GM23248 (cell line): Measurements from ENCODE around the gene IFI27L1. TPM values are rescaled to one million over a fixed set of nuclear protein-coding genes. Genes with fewer than 3 reads are reported as not detected.
"Not testable (repeated sequence)": the region's sequence is repeated elsewhere in the genome, so short reads cannot be mapped to it uniquely, and the experiment has no call there.

Experiments used
- DNase-seq: peaks from one replicate; pipeline ENCODE4 v3.0.0-alpha.2; 2015
- H2AFZ ChIP-seq: fragments of 200-600 bp; sonication (generic); 2 replicates; pipeline ENCODE4 v1.6.1; 2016; ENCODE audit warnings: antibody characterized with exemption
- H3F3A ChIP-seq: fragments of 200-600 bp; sonication (generic); 2 replicates; pipeline ENCODE4 v1.6.1; 2016; ENCODE audit warnings: mild to moderate bottlenecking, antibody characterized with exemption, mixed run types; ENCODE audit not compliant: insufficient read depth
- H3K27ac ChIP-seq: fragments of 200-600 bp; sonication (generic); 2 replicates; pipeline ENCODE4 v1.5.1; 2016; ENCODE audit warnings: mild to moderate bottlenecking
- H3K27me3 ChIP-seq: fragments of 200-600 bp; sonication (generic); replicated peaks from 2 replicates; pipeline ENCODE4 v1.6.1; 2016; ENCODE audit warnings: mild to moderate bottlenecking; ENCODE audit not compliant: insufficient read depth
- H3K36me3 ChIP-seq: fragments of 200-600 bp; sonication (generic); 2 replicates; pipeline ENCODE4 v1.6.1; 2016; ENCODE audit warnings: low read depth, mild to moderate bottlenecking
- H3K4me1 ChIP-seq: fragments of 200-600 bp; sonication (generic); 2 replicates; pipeline ENCODE4 v1.6.1; 2016; ENCODE audit warnings: mild to moderate bottlenecking; ENCODE audit not compliant: insufficient read depth
- H3K4me2 ChIP-seq: fragments of 200-600 bp; sonication (generic); one replicate; pipeline ENCODE4 v1.6.1; 2016; ENCODE audit warnings: mild to moderate bottlenecking; ENCODE audit not compliant: unreplicated experiment
- H3K4me3 ChIP-seq: fragments of 200-600 bp; sonication (generic); 2 replicates; pipeline ENCODE4 v1.5.1; 2016; ENCODE audit warnings: mild to moderate bottlenecking
- H3K79me2 ChIP-seq: fragments of 200-600 bp; sonication (generic); 2 replicates; pipeline ENCODE4 v1.6.1; 2016; ENCODE audit warnings: mild to moderate bottlenecking; ENCODE audit not compliant: insufficient read depth
- H3K9ac ChIP-seq: fragments of 200-600 bp; sonication (generic); 2 replicates; pipeline ENCODE4 v1.6.1; 2016; ENCODE audit warnings: mild to moderate bottlenecking
- H3K9me2 ChIP-seq: fragments of 200-600 bp; sonication (generic); 2 replicates; pipeline ENCODE4 v1.6.1; 2016; ENCODE audit warnings: mixed run types, mild to moderate bottlenecking, moderate library complexity; ENCODE audit not compliant: insufficient read depth
- H3K9me3 ChIP-seq: fragments of 200-600 bp; sonication (generic); one replicate; pipeline ENCODE4 v1.6.1; 2017; ENCODE audit warnings: low read depth
- H4K20me1 ChIP-seq: fragments of 200-600 bp; sonication (generic); 2 replicates; pipeline ENCODE4 v1.6.0; 2016; ENCODE audit not compliant: insufficient read depth
- EZH2 ChIP-seq: fragments of 200-600 bp; sonication (generic); IDR thresholded peaks from 2 replicates; pipeline ENCODE4 v1.6.1; 2018; ENCODE audit warnings: antibody characterized with exemption, mild to moderate bottlenecking; ENCODE audit not compliant: insufficient read depth, poor library complexity, severe bottlenecking
- EZH2phosphoT487 ChIP-seq: fragments of 200-600 bp; sonication (generic); IDR thresholded peaks from 2 replicates; pipeline ENCODE4 v1.6.1; 2018; ENCODE audit warnings: antibody characterized with exemption, moderate library complexity, mild to moderate bottlenecking, low read depth; ENCODE audit not compliant: insufficient read depth
- WGBS, 2 experiments: methylation state at CpG; one replicate each; pipeline ENCODE4 v1.1.6; 2015 to 2017; ENCODE audit warnings: low lambda C conversion rate in 2 of 2, low coverage in 1 of 2; ENCODE audit errors: missing lambda C conversion rate in 2 of 2; 5-methylcytosine and 5-hydroxymethylcytosine counted together
- in situ Hi-C: fragments of 300-500 bp; cut with MboI; formaldehyde crosslinking; loops from 2 replicates; pipeline ENCODE4 v1.15.0; 2020
- polyA plus RNA-seq: library from polyadenylated mRNA; unstranded; fragments of >200 nt; fragmentation: Nextera tagmentation; extraction: Ambion mirVana; gene quantifications from 2 replicates; pipeline ENCODE4 v1.2.1, GENCODE V29; 2016
- total RNA-seq: library from RNA; depleted of rRNA; stranded (reverse); fragments of >200 nt; shearing (Covaris generic); gene quantifications from 2 replicates; pipeline ENCODE4 v1.2.3, GENCODE V29; 2014

The IFI27L1 gene
- total and polyA plus RNA-seq, 2 experiments from 2014 or later: 13.5 to 32.6 TPM

- Histone ChIP-seq H3K9me2 (no peaks in the 10 kb centered on the region), H3K4me3 (no peak overlapping the region), H3K79me2 (peaks cover 99% of the 10 kb centered on the region), H3K4me2 (no peak overlapping the region), H3K36me3 (peaks cover 13% of the 10 kb centered on the region; the same call in 1 of the 2 replicates), H2AFZ (no peak overlapping the region), H3K27me3 (no peaks in the 10 kb centered on the region), H3K9me3 (peaks cover 3% of the 10 kb centered on the region), H3K27ac (no peak overlapping the region), H3F3A (peaks cover 16% of the 10 kb centered on the region; the same call in 1 of the 2 replicates), H3K9ac (no peak overlapping the region), H4K20me1 (peaks cover 35% of the 10 kb centered on the region), H3K4me1 (peaks cover 18% of the 10 kb centered on the region)
- in situ Hi-C loops: no loop called here
- 85 to 90% methylated on average over 8 of the region's 8 CpGs for WGBS, 2 experiments
- TF ChIP-seq EZH2 (no peak), EZH2phosphoT487 (no peak)
- DNase-seq: no peak
These were observed 14.9 kb upstream of the IFI27L1 start for GRCh38 chr14:94066089-94066676.

- H2AFZ ChIP-seq, H3K4me1 ChIP-seq, H3K9ac ChIP-seq, H3K4me2 ChIP-seq, H3K9me3 ChIP-seq, DNase-seq, H3K27ac ChIP-seq, H3F3A ChIP-seq, H3K4me3 ChIP-seq, in situ Hi-C loops, H3K9me2 ChIP-seq, H3K27me3 ChIP-seq: not testable (repeated sequence)
- 83% methylated on average over 3 of the region's 3 CpGs for WGBS, 2 experiments
- Histone ChIP-seq H3K36me3 (peaks cover 29% of the 10 kb centered on the region), H4K20me1 (peaks cover 36% of the 10 kb centered on the region), H3K79me2 (peaks cover 100% of the 10 kb centered on the region)
These were observed 9.0 kb upstream of the IFI27L1 start for GRCh38 chr14:94072076-94072475.

DNA sequence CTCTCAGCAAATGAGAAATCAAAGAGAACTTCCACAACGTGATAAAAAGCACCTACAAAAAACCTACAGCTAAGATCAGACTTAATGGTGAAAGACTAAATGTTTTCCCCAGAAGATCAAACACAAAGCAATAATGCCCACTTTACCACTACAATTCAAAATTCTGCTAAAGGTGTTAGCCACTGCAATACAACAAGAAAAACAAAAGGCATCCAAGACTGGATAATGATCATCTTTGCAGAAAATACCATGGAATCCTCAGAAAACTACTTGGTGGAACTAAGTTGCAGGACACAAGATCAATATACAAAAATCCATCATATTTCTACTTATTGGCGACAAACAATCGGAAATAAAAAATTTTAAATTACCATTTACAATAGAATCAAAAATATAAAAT, 6.6 kb upstream of the IFI27L1 start:
- H3K36me3 ChIP-seq: peaks cover 42% of the 10 kb centered on the region

GRCh38 chr14:94075008-94075407, 6.1 kb upstream of the IFI27L1 start:
- H3K9me2 ChIP-seq: no peaks in the 10 kb centered on the region
- in situ Hi-C loops: no loop called here
- TF ChIP-seq EZH2phosphoT487: no peak
- TF ChIP-seq EZH2: no peak
- DNase-seq: no peak
- H3K9ac ChIP-seq: no peak overlapping the region
- peaks cover 7% of the 10 kb centered on the region; the same call in 1 of the 2 replicates for H3F3A ChIP-seq
- H4K20me1 ChIP-seq: peaks cover 30% of the 10 kb centered on the region
- peaks cover 100% of the 10 kb centered on the region for H3K79me2 ChIP-seq
- no peak overlapping the region for H3K4me2 ChIP-seq
- H2AFZ ChIP-seq: no peak overlapping the region
- no peak overlapping the region for H3K4me3 ChIP-seq
- 76 to 82% methylated on average over 2 of the region's 2 CpGs for WGBS, 2 experiments
- peaks cover 3% of the 10 kb centered on the region for H3K9me3 ChIP-seq
- no peak overlapping the region for H3K27ac ChIP-seq
- H3K4me1 ChIP-seq: peaks cover 31% of the 10 kb centered on the region
- H3K36me3 ChIP-seq: peaks cover 37% of the 10 kb centered on the region
- H3K27me3 ChIP-seq: no peaks in the 10 kb centered on the region

More for the DNA sequence above, 6.6 kb upstream of the IFI27L1 start:
- WGBS, 2 experiments: 96 to 99% methylated on average over 3 of the region's 3 CpGs
- Histone ChIP-seq H3K79me2 (peaks cover 100% of the 10 kb centered on the region), H3K27ac (no peak overlapping the region), H3K9ac (no peak overlapping the region), H3K4me2 (no peak overlapping the region), H4K20me1 (peaks cover 35% of the 10 kb centered on the region), H3K27me3 (no peaks in the 10 kb centered on the region), H3F3A (peaks cover 7% of the 10 kb centered on the region; the same call in 1 of the 2 replicates), H3K4me3 (no peak overlapping the region), H3K9me2 (no peaks in the 10 kb centered on the region), H3K9me3 (peaks cover 3% of the 10 kb centered on the region), H2AFZ (no peak overlapping the region), H3K4me1 (peaks cover 27% of the 10 kb centered on the region)
- no peak for TF ChIP-seq EZH2
- TF ChIP-seq EZH2phosphoT487: no peak
- in situ Hi-C loops: no loop called here
- DNase-seq: no peak
